COR-L47 (cell line): ENCODE results near the gene SAMD4B.
"Not testable (repeated sequence)": the region's sequence is repeated elsewhere in the genome, so short reads cannot be mapped to it uniquely, and the experiment has no call there.

Source experiments
- DNase-seq: peaks from one replicate; lab custom pipeline; 2025; lab: John Stamatoyannopoulos, UW

The SAMD4B gene, protein sequence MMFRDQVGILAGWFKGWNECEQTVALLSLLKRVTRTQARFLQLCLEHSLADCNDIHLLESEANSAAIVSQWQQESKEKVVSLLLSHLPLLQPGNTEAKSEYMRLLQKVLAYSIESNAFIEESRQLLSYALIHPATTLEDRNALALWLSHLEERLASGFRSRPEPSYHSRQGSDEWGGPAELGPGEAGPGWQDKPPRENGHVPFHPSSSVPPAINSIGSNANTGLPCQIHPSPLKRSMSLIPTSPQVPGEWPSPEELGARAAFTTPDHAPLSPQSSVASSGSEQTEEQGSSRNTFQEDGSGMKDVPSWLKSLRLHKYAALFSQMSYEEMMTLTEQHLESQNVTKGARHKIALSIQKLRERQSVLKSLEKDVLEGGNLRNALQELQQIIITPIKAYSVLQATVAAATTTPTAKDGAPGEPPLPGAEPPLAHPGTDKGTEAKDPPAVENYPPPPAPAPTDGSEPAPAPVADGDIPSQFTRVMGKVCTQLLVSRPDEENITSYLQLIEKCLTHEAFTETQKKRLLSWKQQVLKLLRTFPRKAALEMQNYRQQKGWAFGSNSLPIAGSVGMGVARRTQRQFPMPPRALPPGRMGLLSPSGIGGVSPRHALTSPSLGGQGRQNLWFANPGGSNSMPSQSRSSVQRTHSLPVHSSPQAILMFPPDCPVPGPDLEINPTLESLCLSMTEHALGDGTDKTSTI

DNA sequence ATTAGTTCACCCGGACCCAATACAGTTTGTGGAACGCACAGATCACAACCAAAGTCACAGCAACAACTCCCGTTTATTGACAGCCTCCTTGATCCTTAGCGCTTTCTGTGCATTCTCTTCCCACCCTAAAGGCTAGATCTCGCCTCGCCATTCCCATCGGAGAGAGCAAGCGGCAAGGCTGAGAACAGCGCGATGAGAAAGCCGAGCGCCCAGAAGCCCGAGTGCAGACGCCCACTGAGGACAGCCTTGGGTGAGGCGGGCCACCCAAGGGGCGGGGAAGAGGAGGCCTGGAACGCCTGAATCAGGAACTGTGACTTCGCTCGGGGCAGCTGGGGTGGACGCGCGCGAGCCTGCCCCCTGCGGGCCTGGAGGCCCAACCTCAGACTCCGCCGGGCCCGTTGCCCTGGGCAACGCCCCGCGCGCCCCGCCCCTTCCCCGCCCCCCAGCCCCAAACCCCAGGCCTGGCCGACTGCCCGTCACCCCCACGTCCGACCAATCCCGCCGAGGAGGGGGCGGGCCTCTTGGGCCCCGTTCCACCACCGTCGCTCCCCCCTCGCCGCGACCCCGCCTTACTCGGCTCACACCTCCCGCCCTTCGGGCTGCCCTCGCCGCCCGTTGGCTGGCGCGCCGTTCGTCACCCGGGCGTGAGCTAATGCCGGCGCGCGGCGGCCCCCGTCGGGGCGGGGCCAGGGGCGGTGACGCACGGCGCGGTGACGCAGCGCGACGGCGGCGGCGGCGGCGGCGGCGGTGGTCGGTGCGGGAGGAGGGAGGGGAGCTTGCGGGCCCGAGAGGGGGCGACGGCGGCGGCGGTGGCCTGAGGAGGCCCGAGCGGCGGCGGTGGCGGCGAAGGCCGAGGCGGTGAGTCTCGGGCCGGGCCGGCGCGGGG, at the start of gene SAMD4B:
TSS of gene SAMD4B (plus strand) at position 703 of the 886 bp plus-strand sequence. CDS start 14,473 bp downstream, outside the sequence.
- DNase-seq, result peak; percentile 97

DNA sequence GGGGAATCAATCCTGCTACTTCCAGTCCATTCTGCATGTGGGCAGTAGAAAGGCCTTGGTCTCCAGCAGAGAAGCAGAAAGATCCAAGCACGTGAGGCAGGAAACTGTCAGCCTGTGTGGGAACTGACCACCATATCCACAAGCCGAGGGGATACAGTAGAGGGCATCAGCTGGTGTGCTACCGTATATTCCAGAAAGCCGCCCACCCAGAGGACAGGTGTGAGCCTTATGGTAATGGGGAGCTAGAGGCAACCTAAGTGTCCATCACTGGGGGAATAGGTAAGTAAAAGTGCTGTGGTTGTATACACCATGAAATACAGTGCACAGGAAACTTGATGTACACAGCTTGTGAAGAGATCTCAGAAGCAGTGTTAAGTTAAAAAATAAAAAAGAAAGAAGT, 48.8 kb upstream of the SAMD4B start:
- DNase-seq, result no peak

DNA sequence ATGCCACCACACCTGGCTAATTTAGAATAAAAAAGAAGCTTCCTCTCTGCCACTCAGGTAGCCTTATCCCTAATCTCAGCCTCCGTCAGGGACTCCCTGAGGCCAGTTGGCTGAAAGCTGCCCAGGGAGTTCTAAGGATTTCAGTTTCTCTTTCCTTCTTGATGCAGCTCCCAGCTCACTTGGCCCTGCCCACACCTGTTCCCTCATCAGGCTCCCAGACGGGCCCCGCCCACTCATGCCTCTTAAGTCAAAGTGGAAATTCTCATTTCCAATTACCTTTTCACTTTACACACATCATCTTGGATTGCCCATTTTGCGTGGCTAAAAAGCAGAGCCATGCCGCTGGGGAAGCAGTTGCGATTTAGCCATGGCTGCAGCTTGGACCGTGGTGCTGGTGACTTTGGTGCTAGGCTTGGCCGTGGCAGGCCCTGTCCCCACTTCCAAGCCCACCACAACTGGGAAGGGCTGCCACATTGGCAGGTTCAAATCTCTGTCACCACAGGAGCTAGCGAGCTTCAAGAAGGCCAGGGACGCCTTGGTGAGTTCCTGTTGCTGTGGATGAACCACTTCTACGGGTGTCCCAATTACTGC, 46.1 kb upstream of the SAMD4B start, which contains the start of gene IFNL1:
TSS of gene IFNL1 (plus strand) at position 353 of the 591 bp plus-strand sequence. CDS start at position 368, 15 bp downstream.
- no peak for DNase-seq

DNA sequence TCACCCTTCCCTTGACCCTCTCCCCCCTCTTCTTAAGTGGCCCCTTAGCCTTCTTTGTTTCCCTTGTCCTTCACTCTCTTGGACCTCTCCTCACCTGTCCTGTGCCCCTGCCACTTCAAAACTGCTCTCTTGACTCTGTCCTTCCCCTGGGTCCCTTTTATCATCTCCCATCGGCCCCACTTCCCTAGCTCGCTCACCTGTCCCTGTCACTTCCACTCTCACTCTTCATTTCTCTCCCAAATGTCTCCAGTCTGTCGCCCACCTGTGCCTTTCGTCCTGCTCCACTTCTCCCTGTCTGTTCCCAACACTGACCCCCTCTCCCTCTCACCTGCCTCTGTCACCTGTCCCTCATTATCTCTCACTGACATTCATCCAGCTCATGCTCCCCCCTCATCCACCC, 45.3 kb upstream of the SAMD4B start:
- no peak for DNase-seq

DNA sequence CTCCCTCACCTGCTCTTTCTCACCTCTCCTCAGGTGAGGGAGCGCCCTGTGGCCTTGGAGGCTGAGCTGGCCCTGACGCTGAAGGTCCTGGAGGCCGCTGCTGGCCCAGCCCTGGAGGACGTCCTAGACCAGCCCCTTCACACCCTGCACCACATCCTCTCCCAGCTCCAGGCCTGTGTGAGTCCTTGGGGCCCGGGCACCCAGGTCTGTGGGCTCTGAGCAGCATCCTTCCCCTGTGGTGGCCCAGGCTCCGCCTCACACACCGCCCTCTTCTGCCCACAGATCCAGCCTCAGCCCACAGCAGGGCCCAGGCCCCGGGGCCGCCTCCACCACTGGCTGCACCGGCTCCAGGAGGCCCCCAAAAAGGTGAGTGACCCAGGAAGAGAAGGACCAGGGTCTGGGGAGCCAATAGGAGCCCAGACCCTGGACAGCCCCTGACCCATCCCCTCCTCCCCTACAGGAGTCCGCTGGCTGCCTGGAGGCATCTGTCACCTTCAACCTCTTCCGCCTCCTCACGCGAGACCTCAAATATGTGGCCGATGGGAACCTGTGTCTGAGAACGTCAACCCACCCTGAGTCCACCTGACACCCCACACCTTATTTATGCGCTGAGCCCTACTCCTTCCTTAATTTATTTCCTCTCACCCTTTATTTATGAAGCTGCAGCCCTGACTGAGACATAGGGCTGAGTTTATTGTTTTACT, 44.1 kb upstream of the SAMD4B start:
- no peak for DNase-seq

DNA sequence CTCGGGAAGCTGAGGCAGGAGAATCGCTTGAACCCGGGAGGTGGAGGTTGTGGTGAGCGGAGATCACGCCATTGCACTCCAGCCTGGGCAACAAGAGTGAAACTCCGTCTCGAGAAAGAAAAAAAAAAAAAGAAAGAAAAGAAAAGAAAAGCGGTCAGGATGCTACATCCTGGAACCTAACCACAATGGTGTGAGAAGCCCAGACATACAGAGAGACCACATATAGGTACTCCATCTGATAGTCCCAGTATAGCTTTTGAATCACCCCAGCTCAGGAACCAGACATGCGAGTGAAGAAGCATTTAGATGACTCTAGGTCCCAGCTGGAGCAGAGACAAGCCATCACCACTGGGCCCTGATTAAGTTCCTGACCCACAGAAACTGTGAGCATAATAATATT, 42.8 kb upstream of the SAMD4B start:
- no peak for DNase-seq

DNA sequence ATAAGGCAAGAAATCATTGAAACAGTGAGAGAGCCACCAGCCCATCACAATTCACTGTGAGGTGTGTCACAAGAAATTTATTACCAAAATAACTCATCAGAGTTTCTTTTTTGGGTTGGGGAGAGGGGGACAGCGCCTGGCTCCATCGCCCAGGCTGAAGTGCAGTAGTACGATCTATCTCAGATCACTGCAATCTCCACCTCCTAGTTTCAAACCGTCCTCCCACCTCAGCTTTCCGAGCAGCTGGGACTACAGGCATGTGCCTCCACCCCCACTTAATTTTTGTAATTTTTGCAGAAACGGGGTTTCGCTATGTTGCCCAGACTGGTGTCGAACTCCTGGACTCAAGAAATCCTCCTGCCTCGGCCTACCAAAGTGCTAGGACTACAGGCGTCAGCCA, 42.4 kb upstream of the SAMD4B start:
- DNase-seq, result no peak

DNA sequence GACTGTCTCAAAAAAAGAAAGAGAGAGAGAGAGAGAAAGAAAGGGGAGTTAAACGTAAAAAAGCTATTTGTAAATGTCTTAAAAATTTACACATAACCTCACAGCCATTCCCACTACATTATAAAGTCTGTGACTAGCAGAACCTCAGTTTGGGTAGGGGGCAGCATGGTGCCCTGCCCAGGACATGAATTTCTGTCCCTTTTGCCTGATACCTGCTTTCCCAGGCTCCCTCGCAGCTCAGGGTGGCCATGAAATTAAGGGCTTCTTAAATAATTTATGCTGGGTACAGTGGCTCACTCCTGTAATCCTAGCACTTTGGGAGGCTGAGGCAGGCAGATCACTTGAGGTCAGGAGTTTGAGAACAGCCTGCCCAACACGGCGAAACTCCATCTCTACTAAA, 41.2 kb upstream of the SAMD4B start:
- DNase-seq, result no peak

DNA sequence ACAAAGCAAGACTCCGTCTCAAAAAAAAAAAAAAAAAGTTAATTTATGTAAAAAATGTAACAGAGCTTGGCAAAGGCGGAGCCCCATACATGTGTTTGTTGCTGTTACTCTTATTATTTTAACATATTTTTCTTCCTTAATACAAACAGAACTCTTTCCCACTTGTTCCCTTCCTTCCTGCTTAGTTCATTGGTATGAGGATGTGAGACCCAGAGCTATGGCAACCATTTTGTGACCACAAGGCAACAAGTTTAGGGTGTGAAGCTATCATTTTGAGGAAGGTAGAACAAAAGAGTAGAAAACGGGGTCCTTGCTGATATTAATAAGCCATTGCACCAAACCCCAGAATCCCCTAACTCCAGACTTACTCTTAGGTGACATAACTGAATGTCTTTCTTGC, 40.7 kb upstream of the SAMD4B start:
- DNase-seq, result no peak

DNA sequence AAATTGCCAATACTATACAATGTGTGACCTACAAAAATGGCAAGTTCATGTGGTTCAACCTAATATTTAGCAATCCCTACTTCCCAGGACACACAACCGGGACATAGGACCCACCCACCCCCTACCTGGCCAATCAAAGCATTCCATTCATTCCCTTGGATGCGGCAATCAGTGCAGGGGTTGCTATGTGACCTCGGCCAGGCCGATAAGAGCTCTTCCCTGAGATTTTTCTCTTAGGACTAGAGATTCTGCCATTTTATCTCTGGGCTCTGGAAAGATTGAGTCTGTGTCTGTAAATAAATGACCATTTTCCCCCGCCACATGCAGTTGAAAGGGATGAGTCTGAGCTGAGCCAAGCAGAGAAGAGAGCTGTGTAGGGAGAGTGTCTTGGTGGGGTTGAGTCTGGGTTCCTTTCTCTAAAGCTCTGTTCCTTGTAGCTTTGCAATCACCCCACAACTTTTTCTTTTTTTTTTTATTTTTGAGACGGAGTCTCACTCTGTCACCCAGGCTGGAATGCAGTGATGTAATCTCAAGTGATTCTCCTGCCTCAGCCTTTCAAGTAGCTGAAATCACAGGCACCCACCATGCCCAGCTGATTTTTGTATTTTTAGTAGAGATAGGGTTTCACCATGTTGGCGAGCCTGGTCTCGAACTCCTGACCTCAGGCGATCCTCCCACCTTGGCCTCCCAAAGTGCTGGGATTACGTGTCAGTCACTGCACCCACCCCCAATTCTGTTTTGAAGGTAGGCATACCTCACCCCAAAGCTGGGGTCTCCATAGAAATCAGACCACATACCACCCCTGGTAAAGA, 38.6 kb upstream of the SAMD4B start:
- DNase-seq, result no peak

DNA sequence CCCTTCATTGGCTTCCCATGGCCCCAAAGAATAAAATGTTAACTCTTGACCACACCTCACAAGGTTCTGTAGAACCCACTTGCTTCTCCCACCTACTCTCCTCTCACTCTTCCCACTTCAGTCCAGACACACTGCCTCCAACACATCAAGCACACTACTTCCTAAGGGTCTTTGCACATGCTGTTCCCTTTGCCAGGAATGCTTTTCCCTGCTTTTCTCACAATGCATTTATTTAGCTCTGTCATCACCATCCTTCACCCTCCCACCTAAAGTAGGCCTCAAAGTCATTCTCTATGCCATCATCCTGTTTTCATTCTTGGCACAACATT, 38.1 kb upstream of the SAMD4B start:
- DNase-seq, result no peak

DNA sequence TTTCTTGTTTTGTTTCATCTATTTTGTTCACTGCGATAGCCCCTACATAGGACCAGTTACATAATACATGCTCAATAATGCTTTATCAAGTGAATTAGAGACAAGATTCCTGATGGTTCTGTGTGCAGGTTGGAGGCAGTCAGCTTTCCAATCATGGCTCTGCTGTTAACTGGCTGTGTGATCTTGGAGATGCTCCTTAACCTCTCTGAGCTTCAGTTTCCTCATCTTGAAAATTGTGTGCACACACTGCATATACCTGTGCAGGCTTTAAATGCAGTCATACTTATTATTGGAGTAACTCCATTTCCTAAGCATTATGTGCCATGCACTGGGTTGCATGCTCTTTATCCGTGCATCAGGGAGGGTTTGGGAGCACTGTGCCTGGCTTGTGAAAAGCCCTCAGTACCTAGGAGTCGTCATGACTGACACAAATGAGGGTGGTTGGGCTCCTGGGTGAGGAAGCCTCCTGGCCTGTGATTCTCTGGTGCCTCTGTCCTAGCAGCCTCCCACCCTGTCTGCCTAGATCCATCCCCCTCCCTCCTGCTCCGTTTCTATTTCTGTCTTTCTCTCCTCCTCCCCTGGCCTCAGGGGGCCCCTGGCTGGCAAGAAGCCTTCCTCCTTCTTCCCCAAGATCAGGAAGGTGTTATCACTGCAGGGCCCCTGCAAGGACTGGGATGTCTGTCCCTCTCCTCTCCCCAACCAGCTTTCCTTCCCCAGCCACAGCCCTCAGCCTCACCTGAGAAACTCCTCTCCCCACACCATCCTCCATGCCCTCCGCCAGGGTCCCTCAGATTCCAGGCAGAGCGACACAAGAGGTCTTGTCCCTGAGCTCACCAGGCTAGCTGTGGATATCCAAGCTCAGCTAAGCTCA, 37.3 kb upstream of the SAMD4B start:
- DNase-seq, result no peak

DNA sequence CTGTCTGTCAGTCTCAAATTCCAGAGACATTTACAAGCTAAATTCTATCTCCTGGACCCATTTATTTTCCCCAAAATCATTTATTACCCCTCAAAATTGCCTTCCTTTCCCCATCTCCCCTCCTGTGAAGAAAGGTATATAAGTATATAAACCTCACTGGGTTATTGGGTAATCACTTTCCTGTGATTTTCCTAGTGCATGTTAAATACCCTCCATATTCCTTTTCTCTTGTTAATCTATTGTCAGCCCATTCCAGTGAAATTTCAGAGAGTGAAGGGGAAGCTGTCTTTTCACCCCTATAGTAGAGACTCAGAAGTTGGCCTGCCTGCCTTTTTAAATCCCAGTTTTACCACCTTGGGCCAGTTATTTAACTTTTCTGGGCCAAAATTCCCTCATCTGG, 36.1 kb upstream of the SAMD4B start:
- DNase-seq, result no peak

DNA sequence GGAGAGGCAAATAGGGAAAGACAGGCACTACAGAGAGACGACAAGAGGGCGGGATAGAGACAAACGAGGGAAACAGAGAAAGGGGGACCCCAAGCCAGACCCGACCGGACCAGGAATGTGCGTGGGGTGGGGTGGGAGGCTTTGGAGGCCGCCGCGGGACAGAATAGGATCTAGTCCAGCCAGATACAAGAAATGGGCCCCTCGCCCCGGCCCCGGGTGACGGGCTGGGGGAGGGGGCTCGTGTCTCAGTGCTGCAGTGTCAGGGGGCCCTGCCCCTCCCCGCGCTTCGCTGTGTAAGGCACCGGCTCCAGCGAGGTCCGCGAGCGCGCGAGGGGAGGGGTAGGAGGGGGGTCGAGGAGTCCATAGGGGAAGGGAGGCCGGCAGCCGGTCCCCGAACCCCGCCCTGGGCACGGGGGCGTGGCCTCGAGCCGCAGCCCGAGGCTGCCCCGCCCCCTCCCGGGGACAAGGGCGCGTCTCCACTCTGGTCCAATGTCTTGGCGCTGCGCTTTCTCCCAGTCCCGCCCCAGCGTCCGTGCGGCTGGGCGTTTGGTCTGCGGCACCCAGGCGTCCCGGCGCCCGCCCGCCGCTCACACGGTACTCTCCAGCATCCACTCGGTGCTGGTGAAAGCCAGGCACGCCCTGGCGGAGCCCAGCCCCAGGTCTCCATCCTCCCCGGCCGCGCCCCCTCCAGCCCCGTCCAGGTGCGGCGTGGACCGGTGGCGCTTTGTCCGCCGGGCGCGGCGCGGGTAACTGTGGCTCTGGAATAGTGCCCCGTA, 35.0 kb upstream of the SAMD4B start:
- DNase-seq, result peak; percentile 19

DNA sequence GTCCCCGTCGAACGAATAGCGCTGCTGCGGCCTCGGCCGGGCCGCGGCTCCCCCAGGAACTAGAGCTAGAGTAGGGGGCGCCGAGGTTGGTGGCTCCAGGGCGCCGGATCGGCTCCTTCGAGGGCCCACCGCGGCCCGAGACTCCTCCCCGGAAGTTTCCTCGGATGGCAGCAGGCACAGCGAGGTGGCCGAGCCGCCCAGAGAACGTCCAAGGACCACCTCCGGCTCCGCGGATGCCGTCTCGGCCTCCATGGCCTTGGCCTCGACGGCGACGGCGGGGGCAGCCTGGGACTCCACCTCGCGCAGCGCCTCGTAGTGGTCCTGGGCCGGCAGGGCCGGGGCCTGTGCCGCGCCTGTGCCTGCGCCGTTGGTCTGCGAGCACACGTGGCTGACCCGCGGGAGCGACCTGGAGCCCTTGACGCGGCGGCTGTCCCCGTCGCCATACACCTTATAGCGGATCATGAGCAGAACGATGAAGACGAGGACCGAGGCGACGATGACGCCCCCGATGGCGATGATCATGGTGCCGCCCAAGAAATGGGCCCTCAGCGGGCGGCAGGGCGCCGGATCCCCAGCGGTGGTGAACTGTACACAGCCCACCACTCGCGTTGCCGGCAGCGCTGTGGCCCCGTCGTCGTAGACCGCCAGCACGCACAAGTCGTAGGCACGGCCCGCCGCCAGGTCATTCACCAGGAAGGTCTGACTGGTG, 34.2 kb upstream of the SAMD4B start:
- DNase-seq, result no peak

DNA sequence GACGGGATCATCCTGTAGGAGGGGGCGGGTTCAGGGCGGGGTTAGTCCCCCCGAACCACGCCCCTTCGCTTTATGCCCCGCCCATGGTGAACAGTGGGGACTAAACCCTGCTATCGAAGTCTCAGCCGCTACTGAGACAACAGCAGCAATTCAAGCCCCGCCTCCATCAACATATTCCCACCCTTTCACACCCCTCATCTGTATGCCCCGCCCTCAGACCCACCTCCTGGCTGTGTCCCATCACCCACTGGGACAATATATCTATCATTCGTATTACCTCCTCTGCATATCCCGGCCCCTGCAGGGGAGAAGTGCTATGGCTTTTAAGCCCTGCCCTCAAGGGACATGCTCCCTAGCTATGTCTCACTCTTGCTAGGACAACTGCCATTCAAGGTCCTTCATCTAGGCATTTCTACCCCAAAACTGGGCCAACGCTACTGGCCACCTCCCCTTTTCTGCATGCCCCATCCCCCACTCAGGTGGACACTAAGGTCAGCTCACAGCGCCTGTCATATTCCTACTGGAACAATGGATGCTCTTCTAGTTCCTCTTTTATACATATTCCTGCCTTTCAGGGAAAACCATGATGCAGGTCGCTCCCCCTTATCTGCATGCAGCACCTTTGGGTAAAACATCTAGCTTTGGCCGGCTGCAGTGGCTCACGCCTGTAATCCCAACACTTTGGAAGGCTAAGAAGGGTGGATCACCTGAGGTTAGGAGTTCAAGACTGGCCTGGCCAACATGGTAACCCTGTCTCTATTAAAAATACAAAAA, 33.5 kb upstream of the SAMD4B start:
- DNase-seq, result no peak

DNA sequence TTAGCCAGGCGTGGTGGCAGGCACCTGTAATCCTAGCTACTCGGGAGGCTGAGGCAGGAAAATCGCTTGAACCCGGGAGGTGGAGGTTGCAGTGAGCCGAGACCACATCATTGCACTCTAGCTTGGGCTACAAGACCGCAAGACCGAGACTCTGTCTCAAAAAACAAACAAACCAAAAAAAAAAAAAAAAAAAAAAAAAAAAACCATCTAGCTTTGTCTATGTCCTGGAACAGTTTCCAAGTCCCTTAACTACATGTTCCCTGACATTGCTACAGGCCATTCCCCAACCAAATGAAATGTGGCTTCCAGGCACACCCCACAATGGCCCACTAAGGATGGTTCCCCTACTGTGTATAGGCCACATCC, 32.9 kb upstream of the SAMD4B start:
- DNase-seq, result not testable (repeated sequence)
